ENCODE measurements around the gene MEP1B. TPM values are rescaled to one million over a fixed set of nuclear protein-coding genes. Genes with fewer than 3 reads are reported as not detected.

MEP1B gene
- total and polyA plus RNA-seq, 2 donors (not counting 1 experiment from before 2014, with no cell fraction given): 0.03 TPM; not detected in 1

DNA sequence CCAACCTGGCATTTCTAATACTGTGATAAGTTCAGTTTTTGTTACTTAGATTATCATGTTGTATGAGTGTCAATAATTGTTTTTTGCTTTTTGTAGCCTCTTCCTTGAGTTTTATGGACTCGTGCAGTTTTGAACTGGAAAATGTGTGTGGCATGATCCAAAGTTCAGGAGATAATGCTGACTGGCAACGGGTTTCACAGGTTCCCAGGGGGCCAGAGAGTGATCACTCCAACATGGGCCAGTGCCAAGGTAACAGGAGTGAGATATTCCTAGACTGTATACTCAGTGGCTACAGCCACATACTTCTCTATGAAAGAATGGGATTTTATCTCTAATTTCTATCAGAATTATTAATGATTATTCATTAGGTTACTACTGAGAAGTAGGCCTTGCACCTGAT lies 18.2 kb downstream of the MEP1B start:
- TF ChIP-seq, protein P1, sequence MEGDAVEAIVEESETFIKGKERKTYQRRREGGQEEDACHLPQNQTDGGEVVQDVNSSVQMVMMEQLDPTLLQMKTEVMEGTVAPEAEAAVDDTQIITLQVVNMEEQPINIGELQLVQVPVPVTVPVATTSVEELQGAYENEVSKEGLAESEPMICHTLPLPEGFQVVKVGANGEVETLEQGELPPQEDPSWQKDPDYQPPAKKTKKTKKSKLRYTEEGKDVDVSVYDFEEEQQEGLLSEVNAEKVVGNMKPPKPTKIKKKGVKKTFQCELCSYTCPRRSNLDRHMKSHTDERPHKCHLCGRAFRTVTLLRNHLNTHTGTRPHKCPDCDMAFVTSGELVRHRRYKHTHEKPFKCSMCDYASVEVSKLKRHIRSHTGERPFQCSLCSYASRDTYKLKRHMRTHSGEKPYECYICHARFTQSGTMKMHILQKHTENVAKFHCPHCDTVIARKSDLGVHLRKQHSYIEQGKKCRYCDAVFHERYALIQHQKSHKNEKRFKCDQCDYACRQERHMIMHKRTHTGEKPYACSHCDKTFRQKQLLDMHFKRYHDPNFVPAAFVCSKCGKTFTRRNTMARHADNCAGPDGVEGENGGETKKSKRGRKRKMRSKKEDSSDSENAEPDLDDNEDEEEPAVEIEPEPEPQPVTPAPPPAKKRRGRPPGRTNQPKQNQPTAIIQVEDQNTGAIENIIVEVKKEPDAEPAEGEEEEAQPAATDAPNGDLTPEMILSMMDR (IDR thresholded peaks at IDR 0.05): no peak
- ChIA-PET CTCF (no interaction called here), POLR2A (no interaction called here)
- no peaks in the 10 kb centered on the region for H3K27me3 Mint-ChIP-seq
- no peak overlapping the region for H3K27ac Mint-ChIP-seq
- Histone ChIP-seq H3K9ac (ENCODE audit: low read length) (no peak overlapping the region), H3K79me2 (ENCODE audit: control insufficient read depth, insufficient read depth, low read length) (no peaks in the 10 kb centered on the region), H4K20me1 (ENCODE audit: control insufficient read depth, insufficient read depth, low read length, poor library complexity, severe bottlenecking) (no peaks in the 10 kb centered on the region), H3K27me3 (replicated peaks in 1 of 4; ENCODE audit: control extremely low read depth in 1 of 4, control insufficient read depth in 3 of 4, insufficient read depth in 4 of 4, low read length in 3 of 4) (no peaks in the 10 kb centered on the region), H3K9me3 (ENCODE audit: control extremely low read depth in 1 of 3, control insufficient read depth in 2 of 3, insufficient read depth in 1 of 3, low read length in 2 of 3) (no peaks in the 10 kb centered on the region), H3K27ac (ENCODE audit: low read length in 2 of 2) (no peak overlapping the region), H3K36me3 (replicated peaks in 1 of 2; ENCODE audit: control extremely low read depth in 1 of 2, control insufficient read depth in 1 of 2, extremely low read depth in 1 of 2, insufficient read depth in 2 of 2, low read length in 1 of 2) (no peaks in the 10 kb centered on the region), H2AFZ (ENCODE audit: insufficient read depth, low read depth, low read length, poor library complexity, severe bottlenecking) (no peak overlapping the region), H3K4me2 (replicated peaks; ENCODE audit: low read depth, low read length, poor library complexity, severe bottlenecking) (no peak overlapping the region), H3K4me1 (ENCODE audit: control insufficient read depth in 2 of 2, insufficient read depth in 2 of 2, low read length in 2 of 2) (no peaks in the 10 kb centered on the region), H3K4me3 (ENCODE audit: control extremely low read depth in 1 of 5, extremely low read depth in 1 of 5, insufficient read depth in 1 of 5, low read depth in 2 of 5, low read length in 4 of 5) (no peak overlapping the region)
- H3K4me3 Mint-ChIP-seq: no peak overlapping the region
- intact Hi-C loops (cut with micrococcal nuclease): no loop called here
- no peak for ATAC-seq (ENCODE audit: low read depth)
- H3K4me1 Mint-ChIP-seq: no peaks in the 10 kb centered on the region
- 100% methylated on average over 1 of the region's 2 CpGs for WGBS (ENCODE audit: insufficient coverage)
- DNase-seq: no peak
- no peaks in the 10 kb centered on the region for H3K9me3 Mint-ChIP-seq (ENCODE audit: insufficient read depth)

DNA sequence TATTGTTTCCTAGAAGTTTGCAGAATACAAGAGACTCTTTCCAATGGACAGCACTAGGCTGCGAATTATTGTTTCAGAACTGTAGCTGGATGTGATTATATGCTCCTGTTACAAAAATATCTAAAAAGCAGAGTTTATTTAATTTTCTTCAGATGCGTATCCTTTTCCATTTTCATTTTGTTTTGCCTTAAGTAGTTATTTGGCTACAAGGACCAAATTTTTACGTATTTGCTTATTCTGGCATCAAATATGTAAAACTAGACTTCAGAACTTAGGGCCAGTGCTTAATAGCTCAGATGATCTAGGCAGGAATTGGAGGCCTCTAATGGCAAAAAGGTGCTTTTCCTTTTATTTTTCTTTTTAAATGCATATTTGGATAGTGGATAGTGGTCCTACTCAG lies 18.7 kb downstream of the MEP1B start:
- no peak overlapping the region for H3K27ac ChIP-seq (ENCODE audit: low read length in 2 of 2)
- H3K36me3 ChIP-seq (replicated peaks in 1 of 2; ENCODE audit: control extremely low read depth in 1 of 2, control insufficient read depth in 1 of 2, extremely low read depth in 1 of 2, insufficient read depth in 2 of 2, low read length in 1 of 2): no peaks in the 10 kb centered on the region
- DNase-seq: no peak
- CTCF ChIA-PET: no interaction called here
- POLR2A ChIA-PET: no interaction called here
- TF ChIP-seq EZH2 (IDR thresholded peaks at IDR 0.05; ENCODE audit: borderline replicate concordance, insufficient read depth, low read depth, low read length, poor library complexity, severe bottlenecking): no peak
- TF ChIP-seq, protein P1 (IDR thresholded peaks at IDR 0.05): no peak
- 100% methylated on average over 1 of the region's 3 CpGs for WGBS (ENCODE audit: insufficient coverage)
- H2AFZ ChIP-seq (ENCODE audit: insufficient read depth, low read depth, low read length, poor library complexity, severe bottlenecking): no peak overlapping the region
- H3K27me3 ChIP-seq (replicated peaks in 1 of 4; ENCODE audit: control extremely low read depth in 1 of 4, control insufficient read depth in 3 of 4, insufficient read depth in 4 of 4, low read length in 3 of 4): no peaks in the 10 kb centered on the region
- H3K79me2 ChIP-seq (ENCODE audit: control insufficient read depth, insufficient read depth, low read length): no peaks in the 10 kb centered on the region
- H3K9ac ChIP-seq (ENCODE audit: low read length): no peak overlapping the region
- H3K9me3 ChIP-seq (ENCODE audit: control extremely low read depth in 1 of 3, control insufficient read depth in 2 of 3, insufficient read depth in 1 of 3, low read length in 2 of 3): no peaks in the 10 kb centered on the region
- no peaks in the 10 kb centered on the region for H3K4me1 ChIP-seq (ENCODE audit: control insufficient read depth in 2 of 2, insufficient read depth in 2 of 2, low read length in 2 of 2)
- no peaks in the 10 kb centered on the region for H3K9me3 Mint-ChIP-seq (ENCODE audit: insufficient read depth)
- no peak overlapping the region for H3K27ac Mint-ChIP-seq
- no peaks in the 10 kb centered on the region for H4K20me1 ChIP-seq (ENCODE audit: control insufficient read depth, insufficient read depth, low read length, poor library complexity, severe bottlenecking)
- no peak overlapping the region for H3K4me3 Mint-ChIP-seq
- no peak overlapping the region for H3K4me2 ChIP-seq (replicated peaks; ENCODE audit: low read depth, low read length, poor library complexity, severe bottlenecking)
- intact Hi-C loops (cut with micrococcal nuclease): no loop called here
- no peak overlapping the region for H3K4me3 ChIP-seq (ENCODE audit: control extremely low read depth in 1 of 5, extremely low read depth in 1 of 5, insufficient read depth in 1 of 5, low read depth in 2 of 5, low read length in 4 of 5)
- no peak for ATAC-seq (ENCODE audit: low read depth)
- H3K4me1 Mint-ChIP-seq: no peaks in the 10 kb centered on the region
- H3K27me3 Mint-ChIP-seq: no peaks in the 10 kb centered on the region

All from B cell (primary cell).